ENCODE measurements around the gene LHFPL3.

LHFPL3 gene

DNA sequence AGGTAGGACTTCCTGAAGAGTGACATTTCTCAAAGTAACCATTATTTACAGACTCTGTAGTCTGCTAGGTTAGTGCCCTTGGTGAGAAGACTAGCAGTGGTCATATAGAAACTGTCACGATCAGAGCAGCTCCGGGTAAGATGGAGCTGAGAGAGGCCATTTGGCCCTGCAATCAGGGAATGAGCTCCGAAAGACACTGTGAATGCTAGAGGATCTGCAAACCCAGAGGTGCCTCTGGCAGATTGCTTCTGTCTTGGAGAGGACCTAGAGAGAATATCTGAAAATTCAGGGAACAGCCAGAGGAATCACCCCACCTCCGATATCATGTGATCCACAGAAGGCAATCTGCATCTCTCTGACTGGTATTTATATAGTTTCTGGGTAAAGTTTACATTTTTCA is 438.7 kb downstream of the LHFPL3 start:
- DNase-seq: no peak

DNA sequence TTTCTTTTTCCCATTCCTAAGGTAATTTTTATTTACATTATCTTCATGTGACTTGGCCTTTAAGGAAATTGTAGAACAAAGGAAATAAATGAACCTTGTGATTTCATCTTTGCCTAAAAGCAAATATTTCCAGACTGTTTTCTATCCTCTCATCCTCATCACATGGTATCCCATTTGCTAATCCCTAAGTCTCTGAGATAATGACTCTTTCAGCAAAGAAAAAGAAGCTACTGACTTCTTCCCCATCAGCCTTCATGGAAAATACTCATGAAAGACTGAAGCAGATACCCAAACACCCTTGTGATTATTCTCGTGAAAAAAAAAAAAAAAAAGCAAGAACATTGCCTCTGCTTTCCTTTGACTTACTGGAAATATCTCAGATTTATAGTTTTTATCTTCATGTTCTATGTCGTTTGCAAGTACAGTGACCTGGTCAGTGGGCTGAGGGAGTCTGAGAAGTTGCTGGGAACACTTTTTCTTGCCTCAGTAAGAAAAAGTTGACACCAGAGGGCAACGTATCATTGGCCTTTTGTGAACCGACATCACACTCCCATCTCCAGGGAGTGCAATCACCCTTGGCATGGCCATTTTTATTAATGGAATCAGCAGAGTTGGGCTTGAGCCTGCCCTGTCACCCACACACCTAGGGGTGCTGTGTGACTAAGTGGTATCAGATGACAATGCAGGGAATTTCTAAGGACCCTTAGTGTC is 439.6 kb downstream of the LHFPL3 start:
- no peak for DNase-seq

DNA sequence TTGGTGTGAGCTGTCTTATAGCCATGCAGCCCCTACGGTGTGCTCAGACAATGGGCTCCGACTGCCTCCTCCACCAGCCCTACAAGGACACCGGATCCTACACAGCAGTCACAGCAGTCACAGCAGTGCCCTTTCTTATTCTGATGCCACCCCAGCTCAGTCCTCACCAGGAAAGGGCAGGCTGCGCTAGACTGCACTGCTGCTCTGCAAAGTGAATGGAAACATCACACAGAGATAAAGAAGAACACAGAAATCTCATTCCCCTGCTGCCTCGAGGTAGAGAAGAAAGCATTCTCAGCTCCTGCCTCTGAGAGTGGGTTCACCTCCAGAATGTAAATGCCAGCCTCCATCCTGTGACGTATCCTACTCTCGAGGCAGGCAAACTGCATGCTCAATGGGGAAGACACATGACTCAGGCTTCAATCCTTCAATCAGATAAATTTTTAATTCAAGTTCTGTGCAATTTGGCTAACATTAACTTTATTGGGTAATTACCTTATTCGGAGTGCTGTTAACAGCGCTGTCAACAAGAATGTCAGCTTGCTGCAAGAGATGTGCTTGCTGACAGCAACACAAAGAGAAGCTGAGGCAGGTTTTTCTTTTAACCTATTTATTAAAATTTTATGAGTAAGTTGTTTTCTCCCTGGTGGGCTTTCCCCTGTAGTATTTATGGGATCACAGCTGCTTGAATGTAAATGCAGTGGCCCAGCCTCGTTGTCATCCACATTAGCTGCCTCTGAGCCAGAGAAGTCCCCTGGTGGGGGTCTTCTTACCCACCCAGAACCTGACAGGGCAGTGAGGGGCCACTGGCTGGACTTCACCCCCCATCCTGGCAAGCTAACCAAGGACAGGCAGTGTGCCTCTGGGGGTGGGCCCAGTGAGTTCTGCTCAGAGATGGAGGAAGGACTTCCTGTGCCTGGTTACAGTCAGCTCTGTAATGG is 444.3 kb downstream of the LHFPL3 start:
- no peak for DNase-seq

DNA sequence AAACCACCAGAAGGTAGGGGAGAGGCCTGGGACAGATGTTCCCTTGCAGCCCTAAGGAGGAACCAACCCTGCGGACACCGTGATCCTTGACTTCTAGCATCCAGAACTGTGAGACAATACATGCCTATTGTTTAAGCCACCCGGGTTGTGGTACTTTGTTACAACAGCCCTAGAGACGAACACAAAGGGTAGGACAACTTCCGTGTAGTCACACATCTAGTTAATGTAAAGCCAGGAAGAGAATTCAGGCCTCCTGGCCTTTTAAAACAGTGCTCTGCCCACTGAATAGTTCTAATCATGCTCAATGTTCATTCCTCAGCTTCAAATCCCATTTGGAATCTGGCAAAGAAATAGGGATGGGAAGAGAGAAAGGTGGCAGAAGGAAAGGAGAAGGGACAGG is 445.4 kb downstream of the LHFPL3 start:
- no peak for DNase-seq

DNA sequence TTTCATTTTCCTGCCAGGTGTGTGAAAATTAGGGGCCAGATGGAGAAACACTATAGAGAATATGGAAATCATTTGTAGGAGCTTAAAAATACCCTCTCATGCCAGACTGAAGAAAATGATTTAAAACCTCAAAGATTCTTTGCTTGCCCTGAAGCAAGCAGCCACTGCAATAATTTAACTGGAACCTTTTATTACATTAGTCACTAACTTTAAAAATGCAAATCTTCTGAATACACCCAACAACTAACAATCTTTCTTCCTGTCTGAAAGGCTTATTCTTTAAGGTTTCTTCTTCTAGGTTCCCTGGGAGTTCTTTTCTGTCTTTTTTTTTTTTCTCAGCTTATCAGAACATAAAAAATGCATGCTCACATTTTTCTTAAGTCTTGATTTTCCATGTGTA is 447.1 kb downstream of the LHFPL3 start:
- DNase-seq: no peak

DNA sequence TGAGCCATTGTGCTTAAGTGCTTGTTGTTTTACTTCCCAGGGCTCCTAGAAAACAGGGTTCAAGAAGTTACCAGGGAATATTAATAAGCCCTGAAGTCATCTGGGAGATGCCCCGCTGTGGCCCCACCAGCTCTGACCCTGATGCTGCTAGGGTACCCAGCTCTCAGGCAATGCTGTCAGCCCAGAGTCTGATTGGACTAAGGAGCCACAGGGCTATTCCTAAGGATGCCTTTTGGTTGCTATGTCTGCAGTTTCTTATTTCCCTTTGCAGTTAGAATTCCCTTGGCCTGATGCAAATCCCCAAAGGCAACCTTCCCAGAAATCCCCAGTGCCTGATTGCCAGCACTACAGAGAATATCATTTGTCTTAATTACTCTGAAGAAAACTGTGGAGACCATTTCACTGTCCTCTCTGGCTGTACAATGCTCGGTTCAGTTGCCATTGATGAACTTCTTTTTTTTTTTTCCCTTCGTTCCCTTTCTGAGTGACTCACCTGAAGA is 448.9 kb downstream of the LHFPL3 start:
- no peak for DNase-seq

DNA sequence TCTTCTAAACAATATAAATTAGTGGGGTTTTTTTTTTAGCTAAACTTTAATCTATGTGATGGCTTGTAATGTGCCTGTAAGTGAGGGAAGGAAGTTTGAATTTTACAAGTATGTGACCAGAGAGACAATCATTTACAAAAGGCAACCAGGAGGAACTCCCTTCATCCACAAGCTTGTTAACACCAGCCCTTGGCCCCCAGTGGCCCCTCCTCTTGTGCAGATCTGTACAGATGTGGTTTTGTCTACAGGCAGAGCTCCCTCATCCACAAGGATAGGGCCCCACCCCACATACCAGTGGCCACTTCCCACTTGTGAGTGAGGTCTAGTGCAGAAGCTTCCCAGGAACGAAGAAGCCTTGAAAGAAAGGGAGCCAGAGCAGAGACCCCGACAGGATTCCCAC is 451.5 kb downstream of the LHFPL3 start:
- no peak for DNase-seq

DNA sequence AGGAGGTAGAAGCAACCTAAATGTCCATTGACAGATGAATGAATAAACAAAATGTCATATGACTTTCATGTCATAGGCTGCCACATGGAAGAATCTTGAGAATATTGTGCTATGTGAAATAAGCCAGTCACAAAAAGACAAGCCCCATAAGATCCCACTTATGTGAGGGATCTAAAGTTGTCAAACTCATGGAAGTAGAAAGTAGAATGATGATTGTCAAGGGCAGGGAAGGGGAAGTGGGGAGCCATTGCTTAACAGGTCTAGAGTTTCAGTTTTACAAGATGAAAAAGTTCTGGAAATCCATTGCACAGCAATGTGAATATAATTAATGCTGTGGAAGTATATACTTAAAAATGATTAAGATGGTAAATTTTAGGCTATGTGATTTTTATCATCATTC is 456.3 kb downstream of the LHFPL3 start:
- no peak for DNase-seq

DNA sequence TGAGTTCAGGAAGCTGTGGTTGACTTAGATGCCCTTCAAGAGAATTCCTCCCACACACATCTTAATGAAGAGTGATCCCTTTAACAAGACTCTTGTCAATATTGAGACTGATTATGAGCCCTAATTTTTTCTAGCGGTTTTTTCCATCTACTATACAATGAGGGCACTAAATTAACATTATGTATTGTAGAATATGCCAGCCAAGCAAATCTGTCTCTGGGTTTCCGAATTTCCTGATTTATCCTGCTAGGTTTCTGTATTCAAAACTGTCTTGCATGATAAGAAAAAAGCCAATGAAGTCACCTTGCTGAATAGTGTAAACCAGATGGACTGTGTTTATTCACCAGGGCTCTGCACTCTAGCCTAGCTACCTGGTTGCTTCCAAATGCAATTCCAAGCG is 461.4 kb downstream of the LHFPL3 start:
- DNase-seq: no peak

DNA sequence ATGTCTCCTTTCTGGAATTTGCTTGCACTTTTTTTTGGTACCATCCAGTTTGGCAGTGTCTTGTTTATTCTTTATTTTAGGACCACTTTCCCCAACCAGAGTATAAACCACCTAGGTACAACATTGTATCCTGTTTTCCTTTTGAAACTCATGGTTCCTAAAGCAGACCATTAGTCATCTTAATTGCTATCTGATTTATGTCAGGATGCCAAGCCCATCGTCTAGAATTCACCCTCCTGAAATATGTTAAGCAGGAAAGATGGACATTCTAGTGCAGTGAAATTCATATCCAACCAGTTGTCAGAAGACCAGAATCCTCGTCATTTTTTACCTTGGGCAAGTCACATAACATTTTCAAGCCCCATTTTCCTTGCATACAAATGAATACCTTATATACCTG is 462.0 kb downstream of the LHFPL3 start:
- DNase-seq: no peak

DNA sequence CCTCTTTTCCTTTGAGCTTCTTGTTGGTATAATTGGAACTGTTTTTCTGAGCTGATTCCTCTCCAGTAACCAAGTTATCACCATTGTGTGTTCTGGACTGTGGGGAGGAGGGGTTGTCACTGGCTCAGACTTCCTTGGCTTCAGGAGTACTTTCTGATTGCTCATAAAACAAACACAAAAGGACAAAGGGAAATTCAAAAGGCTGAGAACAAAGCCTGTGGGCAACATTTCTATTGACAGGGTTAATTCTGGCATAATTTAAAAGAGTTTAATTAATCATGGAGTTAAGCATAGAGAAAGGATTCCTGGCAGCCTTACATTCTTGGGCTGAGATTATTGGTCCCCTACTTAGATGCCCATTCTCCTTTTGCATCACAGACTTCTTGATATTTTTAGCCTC is 462.7 kb downstream of the LHFPL3 start:
- DNase-seq: no peak

DNA sequence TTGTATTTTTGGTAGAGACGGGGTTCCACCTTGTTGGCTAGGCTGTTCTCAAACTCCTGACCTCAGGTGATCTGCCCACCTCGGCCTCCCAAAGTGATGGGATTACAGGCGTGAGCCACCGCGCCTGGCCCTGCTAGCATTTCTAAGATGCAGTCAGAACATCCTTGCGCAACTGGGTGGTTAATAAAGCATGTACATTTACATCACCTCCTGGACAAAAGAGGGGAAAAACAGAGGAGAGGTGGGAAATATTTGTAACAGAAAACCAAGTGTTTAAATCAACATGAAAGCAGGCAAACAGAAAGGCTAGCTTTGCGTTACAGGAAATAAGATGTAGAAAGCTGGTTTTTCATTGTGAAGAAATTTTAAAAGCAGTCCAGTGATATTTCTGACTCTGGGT is 464.7 kb downstream of the LHFPL3 start:
- no peak for DNase-seq

DNA sequence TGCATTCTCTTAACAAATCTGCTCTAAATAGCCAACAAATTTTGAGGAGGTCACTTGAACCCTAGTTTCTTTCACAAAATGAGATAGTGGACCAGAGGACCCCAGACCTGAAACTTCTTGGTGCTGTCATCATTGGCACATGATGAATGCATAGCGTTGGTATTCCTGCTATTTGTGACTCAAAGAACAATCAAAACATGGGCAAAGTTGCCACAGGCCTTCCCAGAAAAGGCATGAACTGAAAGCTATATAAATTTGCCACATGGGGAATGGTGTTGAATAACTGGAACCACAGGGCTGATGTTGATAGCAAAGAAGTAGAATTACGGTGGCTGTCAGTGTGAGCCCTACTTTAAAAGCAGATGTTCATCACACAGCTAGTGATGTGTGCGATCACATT is 465.8 kb downstream of the LHFPL3 start:
- no peak for DNase-seq

DNA sequence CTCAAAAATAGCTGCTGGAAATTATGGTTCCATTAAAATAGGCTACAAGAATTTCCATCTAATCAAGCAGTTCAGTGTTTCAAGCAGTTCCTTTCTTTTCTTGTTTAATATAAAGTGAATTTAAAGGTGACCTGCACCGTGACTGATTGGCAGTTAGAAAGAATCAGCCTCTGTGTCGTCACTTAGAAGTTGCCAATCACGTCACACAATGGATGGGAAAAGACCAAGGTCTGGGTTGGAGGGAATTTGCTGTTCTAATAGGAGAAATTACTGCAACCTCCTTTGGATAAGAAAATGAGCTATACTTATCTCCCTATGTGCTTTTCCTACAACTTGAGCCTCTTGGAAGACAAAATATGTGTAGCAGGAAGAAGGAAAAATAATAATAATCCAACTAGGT is 466.2 kb downstream of the LHFPL3 start:
- no peak for DNase-seq

DNA sequence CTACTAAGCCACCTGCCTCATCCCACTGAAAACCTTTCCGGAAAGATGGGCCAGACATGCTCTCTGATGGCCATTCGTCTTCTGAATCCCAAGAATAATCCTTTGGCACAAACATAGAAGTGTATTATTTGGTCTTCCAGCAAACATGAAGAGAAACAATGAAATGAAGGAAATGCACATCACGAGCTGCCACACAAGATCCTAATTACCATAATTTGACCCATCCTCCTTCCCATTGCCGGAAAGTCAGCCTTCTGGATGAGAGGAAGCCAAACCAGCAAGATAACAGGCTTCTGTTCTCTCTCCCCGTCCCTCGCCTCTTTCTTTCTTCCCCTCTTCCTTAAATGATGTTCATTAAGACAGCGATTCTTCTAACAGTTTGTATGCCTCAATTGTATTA is 466.7 kb downstream of the LHFPL3 start:
- DNase-seq: no peak

DNA sequence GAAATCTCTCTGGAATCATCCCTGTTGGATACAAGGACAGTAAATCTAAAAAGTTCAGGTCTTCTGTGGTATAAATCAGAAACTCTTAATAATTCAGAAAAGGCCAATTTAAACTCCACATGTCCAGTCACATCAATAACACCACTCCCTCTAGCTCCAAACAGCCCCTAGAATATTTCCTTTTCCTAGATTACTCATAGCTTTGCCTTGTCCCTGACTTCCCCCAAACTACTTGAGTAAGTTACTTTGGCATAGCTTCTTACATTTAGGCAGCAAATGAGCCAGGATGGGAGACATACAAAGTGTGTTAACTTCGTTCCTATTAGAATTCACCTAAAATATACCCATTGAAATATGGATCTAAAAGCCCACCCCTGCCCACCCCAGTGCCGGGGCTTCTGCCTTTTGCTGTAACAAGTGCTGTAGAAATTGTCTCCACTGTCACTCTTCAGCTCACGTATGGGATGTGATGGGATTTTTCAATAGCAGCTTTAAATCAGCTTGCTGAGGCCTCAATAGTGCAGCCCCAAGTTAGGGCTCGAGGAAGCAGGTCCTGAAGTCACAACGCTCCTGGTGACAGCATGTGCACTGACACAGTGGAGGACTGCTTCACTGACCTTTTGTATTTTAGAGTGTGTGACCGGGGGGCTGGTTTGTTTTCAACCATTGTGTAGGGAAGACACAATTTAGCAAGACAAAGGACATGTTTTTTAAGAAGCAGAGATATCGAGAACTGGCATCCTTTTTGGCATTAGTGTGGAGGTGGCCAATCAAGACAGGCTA is 467.4 kb downstream of the LHFPL3 start:
- no peak for DNase-seq

DNA sequence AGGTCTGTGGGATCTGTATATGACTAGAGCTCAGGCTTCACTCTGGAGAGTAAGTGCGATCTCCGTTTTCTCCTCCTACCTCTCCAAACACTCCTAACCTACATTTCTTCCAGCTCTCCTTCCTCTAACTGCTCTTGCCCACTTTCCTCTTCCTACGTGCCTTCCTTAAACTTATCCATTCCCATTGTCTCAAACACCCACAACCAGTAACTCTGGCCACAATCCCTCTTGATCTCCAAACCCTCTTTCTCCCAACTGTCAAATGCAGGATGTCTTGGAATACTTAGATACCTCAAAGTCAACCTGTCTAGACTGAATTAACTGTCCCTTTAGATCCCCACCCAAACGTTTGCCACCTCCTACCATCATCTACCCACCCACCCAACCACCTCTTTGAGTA is 471.9 kb downstream of the LHFPL3 start:
- DNase-seq: no peak

DNA sequence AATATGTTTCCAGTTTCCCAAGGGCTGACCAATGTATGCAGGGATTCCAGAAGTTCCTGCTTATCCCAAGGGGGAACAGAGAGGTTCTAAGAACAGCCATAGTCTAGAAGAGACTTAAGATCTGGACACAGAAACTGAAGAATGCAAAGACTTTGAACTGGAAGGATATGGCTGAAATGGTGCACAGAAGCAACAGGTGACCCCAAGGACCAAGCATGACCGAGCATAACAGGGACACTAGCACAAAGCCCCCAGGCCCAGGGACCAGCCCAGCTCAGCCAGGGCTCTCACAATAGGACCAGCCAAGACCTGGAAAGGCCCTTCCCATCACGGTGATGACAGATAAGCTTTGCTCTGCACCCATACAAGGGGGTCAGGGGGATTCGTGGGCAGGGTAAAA is 472.6 kb downstream of the LHFPL3 start:
- DNase-seq: no peak

DNA sequence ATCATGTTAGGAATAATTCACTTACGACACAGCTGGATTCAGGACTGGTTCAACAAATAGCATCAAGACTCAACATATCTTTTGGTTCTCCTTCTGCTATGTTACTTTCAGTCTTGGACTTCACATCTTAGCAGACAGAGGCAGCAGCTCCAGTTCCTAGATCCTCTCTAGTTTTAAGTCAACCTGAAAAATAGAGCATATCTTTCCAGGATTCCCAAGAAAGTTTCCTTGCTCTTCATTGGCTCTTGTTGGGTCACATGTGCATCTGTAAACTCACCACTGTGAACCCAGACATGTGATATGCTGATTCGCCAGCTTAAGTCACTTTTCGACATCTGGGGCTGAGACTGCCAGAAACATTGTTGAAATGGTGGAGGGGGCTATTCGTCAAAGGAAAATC is 475.5 kb downstream of the LHFPL3 start:
- no peak for DNase-seq

DNA sequence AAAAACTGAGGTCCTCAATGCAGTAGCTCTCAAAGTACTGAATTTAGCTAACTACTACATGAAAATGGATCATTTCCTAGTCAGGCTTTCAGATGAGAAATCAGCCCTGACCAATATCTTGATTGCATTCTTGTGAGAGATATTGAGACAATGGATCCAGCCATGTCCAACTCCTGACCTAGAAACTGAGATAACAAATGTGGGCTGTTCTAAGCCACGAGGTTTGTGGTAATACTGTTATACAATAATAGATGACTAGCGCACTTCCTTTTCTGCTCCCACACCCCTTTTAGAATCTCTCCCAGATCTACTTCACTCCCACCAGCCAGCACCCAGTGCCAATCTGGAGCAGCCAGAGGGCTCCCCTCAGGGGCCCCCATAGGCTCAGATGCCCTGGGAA is 476.3 kb downstream of the LHFPL3 start:
- DNase-seq: no peak

DNA sequence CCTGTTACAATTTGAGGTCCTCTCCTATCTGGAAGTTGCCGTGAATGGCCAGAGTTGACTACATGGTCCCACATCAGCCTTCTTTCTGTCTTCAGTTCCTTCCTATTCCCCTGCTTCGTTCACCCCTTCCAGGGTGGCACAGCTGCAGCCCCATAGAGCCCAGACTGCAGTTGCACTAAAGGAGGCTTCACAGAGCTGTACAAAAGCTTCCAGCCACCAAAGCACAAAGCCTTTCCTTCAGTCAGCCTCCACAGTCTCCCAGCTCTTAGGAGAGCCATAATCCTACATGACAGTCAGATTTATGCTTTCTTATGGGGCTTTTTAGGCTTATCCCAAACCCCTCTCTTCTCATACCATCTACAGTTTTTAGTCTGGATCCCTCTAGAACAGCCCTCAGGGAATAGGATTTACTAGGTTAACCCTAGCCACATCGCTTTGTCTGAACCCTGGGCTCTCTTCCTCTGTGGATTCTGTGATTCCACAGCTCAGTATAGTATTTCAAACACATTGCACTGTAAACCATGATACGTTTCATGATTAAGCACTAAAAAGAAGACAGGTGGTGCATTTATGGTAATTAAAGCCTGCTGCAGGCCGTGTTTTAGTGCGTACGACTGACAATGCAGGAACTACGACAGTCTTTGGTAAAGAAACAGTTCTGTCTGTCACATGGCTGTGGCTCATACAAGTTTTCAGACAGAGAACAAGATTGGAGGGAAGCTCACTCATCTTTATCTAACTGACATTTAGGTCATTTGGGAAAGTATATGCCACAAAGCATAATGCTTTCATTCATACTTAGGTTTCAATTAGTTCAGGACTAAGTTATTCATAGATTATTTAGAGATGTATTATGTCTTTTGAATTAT is 477.3 kb downstream of the LHFPL3 start:
- no peak for DNase-seq

DNA sequence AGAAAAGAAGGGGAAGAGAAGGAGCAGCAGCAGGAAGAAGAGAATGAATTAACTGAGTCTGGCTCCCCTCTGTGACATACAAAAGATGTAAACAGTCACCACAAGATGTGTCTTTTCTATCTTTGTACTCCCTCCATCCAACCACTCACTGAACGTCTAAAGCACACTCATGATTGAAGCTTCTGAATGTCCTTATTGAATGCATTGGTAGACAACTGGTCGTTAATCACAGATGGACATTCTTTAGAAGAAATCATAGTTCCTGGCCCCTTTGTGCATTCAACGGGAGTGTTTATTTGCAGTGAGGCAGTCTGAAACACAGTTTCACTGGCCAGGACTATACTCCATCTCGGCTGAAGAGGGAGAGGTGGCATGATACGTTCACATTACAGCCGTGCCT is 479.3 kb downstream of the LHFPL3 start:
- DNase-seq: no peak
